GM18505 (cell line): ENCODE data around the gene LGR6.
"Not testable (repeated sequence)": the region's sequence is repeated elsewhere in the genome, so short reads cannot be mapped to it uniquely, and the experiment has no call there.

ENCODE experiments used
- ATAC-seq: cut with Tn5 transposase; IDR thresholded peaks from one replicate; pipeline ENCODE4 v1.9.1; 2021; ENCODE audit not compliant: unreplicated experiment
- POLR2A ChIP-seq: IDR thresholded peaks from 4 replicates; pipeline ENCODE4 v1.6.1; 2011; ENCODE audit warnings: borderline replicate concordance; ENCODE audit not compliant: insufficient read depth, insufficient read length; ENCODE audit errors: extremely low read depth

Gene LGR6

DNA sequence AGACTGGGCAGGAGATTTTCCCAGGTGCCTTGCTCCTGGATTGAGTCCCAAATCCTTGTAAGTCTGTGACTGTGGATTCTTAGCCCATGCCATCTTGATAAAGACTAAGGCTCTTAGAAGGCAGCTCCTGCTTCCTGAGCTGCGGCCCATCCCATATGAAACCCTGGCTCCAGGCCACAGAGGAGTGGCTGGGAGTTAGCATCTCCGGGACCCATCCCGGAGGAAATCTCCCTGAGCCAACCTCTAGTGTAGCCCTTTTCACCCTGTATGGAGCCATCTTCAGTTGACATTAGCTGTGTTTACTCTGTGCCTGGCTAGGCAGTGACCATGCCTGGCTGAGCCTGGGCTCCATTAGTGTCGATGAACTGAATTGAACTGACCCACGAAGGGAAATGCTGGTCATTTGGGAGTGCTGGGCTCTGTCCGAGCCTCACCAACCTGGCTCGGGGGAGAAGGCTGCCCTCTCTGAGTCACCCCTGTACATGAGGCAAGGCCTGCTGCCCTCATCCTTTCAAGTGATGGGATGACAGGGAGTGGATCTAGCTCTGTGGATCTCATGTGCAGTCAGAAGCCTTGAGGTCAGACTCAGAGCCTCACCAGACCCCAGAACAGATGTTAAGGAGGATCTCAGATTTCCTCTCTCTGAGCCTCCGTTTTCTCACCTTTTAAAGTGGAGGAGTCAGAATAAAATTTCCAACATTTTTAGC lies 37.5 kb downstream of the LGR6 start:
- ATAC-seq: no peak
- no peak for TF ChIP-seq POLR2A

DNA sequence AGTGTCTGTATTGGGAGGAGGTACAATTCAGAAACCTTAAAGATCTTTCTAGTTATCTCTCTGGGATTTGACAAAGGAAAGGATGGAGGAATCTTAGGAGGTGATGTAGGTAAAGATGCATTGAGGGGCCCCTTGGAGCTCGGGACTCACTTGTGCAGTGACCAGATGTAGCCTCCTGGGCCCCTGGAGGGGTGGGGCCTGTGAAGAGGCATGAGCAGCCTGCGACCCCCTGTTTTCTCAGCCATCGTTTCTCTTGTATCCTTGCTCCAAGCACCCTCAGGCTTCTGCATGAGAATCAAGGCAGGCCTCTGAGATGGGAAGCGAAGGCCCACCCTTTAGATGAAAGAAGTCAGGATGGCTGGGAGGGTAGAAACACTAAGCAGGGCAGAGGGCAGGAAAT lies 39.6 kb downstream of the LGR6 start:
- ATAC-seq: no peak
- no peak for TF ChIP-seq POLR2A

DNA sequence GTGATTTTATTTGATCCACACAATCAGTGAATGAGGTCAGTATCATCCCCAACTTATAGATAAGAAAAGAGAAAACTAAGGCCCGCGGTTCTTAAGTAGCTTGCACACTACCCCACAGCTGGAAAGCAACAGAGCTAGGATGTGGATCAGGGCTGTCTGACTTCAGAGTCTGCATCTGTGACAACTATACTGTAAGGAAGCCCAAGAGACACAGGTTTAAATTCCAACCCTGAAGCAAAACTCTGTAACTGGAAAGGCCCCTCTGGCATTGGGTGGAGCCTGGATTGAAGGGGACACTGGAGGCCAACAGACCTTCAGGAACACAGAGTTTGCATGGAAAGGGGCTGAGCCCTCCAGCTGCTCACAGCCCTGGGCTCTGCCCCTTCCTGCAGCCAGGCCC lies 40.2 kb downstream of the LGR6 start:
- TF ChIP-seq POLR2A: no peak
- no peak for ATAC-seq

DNA sequence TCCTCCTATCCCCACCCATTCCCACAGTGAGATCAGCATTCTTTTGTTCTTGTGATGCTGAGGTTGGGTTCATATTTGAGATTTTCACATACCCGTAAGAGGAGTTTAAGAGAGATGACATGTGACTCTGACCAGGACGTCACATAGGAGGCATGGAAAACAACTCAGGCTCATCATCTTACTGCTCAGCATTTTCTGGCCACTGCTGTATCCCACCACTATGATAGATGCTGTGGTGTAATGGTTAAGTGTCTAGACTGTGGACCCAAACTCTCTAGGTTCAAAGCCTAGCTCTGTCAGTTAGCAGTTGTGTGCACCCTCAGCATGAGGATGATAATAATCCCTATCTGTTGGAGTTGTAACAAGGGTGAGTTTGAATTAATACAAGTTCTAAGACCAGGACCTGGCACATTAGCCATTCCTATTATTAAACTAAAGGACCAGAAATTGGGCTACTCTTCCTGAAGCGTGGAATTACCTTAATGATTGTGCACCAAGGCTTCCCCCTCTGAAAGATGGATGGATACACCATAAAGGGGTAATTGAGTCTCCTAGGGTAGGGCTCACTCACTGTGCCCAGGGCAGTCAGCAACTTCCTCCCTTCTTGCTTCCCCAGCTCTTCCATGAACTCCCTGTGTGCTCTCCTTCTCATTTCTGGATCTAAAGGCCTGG lies 40.9 kb downstream of the LGR6 start:
- TF ChIP-seq POLR2A: no peak
- ATAC-seq: no peak

DNA sequence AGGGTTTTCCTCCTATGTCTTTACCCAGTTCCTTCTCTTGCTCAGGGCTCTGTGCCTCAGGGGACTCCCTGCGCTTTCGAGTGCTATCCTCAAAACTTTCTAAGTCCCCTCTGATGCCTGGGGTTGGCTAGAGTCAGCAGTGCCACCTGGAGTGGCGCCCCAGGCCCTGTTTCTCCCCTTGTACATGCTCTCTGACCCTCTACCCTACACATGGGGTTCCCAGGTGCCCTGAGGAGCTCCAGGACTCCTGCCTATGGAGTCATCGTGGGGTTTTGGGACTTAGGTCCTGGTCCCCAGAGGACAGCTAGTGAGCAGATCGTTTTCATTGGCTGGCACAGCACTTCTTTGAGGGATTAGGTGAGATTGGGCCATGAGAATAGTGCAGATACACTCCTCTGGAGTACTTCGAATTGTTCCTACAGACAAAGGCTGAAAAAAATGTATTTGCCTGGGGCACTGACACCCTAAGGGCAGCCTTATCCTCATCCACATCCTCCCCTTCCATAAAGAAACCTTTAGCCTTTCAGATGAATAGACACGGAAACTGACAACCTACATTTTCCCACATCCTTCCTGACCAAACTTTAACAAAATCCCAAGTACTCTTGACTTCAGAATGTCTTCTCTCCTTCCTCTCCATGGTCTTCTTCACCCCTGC lies 41.5 kb downstream of the LGR6 start:
- ATAC-seq: no peak
- no peak for TF ChIP-seq POLR2A

- no peak for ATAC-seq
- no peak for TF ChIP-seq POLR2A
These were observed 42.5 kb downstream of the LGR6 start for GRCh38 chr1:202235856-202236837.

DNA sequence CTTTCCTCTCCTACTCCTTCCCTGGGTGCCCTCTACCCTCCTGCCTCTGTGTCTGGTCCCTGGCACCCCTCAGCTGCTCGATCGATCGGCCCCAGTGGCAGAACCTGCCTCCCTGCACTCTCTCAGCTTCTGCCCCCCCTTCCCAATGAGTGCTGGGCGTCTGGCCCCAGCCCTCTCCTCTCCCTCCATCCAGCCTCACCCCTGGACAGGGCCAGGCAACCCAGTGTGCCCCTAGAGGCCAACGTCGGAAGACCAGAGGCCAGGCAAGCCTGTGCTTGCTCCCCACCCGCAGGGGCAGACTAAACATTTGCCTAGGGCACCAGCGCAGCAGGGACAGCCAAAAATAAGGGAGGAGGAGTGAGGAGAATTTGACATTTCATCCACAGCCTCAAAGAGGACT lies 43.5 kb downstream of the LGR6 start:
- TF ChIP-seq POLR2A: no peak
- no peak for ATAC-seq

DNA sequence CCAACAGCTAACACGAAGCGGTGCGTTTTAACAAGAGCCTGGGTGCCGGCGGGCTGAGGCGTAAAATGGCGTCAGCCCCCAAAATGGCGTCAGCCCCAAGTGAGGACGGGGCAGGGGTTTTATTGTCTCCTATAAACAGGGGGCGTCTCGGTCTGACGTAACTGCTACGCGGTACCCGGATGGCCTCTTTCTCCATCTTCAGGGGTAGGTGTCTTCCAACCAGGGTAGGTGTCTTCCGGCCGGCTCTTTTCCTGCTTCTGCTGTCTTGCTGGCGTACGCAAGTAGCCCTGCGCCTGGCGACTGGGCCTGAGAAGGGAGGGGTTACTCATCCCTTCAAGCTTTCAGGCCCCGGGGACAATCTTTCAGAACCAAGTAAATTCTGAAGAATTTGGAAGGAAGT lies 45.3 kb downstream of the LGR6 start:
- no peak for TF ChIP-seq POLR2A

DNA sequence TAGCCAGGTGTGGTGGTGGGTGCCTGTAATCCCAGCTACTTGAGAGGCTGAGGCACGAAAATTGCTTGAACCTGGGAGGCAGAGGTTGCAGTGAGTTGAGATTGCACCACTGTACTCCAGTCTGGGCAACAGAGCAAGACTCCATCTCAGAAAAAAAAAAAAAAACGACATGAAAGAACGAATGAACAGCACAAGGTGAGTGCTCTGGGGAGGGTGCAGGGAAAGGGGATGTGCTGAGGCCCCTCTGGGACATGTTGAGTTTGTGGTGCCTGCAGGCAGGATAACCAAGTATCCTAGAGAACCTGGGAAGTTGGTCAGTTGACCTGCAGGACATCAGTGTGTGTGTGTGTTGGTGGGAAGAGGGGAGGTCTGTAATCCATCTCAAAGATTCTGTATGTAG lies 46.6 kb downstream of the LGR6 start:
- ATAC-seq: not testable (repeated sequence)

More for the DNA sequence above, 45.3 kb downstream of the LGR6 start:
- ATAC-seq: no peak

DNA sequence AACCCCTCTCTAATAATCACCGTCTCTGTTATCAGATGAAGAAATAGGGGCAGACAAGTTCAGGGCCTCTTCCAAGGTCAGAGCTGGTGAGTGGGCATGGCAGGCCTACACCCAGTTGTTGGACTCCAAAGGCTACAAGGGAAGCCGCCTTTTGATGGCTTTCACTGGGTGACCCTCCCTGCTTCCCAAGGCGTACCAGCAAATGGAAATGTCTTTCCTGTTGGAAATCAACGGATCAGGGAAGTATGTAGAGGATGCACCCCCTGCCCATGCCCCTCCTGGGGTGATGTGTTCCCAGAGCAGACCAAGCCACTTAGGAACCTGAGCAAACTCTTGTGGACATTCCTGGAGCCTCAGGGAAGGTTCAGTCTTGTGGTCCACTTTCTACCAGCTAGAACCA lies 47.4 kb downstream of the LGR6 start:
- TF ChIP-seq POLR2A: no peak
- no peak for ATAC-seq

DNA sequence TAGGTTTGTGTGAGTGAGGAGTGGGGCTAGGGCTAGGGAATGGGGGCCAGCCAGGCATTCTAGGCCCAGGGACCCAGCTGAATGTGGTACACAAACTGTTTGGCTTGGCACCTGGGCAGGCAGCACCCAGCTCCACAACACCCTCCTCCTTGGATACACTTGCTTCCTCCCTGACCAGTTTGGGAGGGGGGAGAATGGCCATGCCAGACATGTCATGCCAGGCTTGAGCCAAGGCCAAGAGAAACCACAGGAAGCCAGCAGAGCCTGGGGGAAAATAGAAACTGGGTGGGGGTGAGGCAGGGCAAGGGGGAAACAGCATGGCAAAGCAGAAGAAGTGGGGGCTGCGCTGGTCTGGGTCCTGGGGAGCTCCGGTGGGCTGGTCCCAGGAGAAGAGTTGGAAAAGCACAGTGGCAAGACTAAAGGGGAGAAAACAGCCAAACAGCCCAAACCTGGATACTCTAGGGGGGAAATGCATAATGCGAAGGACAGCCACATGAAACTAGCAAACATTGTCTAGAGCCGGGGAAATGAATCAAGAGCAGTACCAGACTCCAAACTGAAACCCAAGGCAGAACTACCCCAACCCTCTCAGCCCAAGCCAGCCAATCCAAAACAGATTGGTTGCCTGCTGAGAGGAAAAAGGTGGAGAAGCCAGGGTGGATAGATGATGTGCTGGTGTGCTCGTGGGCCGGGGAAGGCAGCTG lies 47.9 kb downstream of the LGR6 start:
- no peak for TF ChIP-seq POLR2A
- ATAC-seq: no peak

GRCh38 chr1:202242080-202242419 lies 48.5 kb downstream of the LGR6 start:
- ATAC-seq: no peak
- TF ChIP-seq POLR2A: no peak

GRCh38 chr1:202243006-202243405 lies 49.4 kb downstream of the LGR6 start:
- TF ChIP-seq POLR2A: no peak
- no peak for ATAC-seq
